Tibial nerve (tissue), 4 donors: ENCODE results near the gene MAN1A1. TPM values are rescaled to one million over a fixed set of nuclear protein-coding genes. Genes with fewer than 3 reads are reported as not detected.

Experiments used
- DNase-seq, 2 donors: peaks; one replicate each; pipeline ENCODE4 v3.0.0-alpha.2; 2019; ENCODE audit warnings: low spot score in 2 of 2
- H3K27ac ChIP-seq, 4 donors: fragments of 200-600 bp; sonication (generic) in 3 of 4; one replicate each; pipeline ENCODE4 v1.5.1; 2017 to 2019; ENCODE audit warnings: mild to moderate bottlenecking in 1 of 4
- H3K27me3 ChIP-seq, 2 donors: fragments of 200-600 bp; sonication (generic) in 1 of 2; one replicate each; pipeline versions ENCODE4 v1.5.1 to v1.6.0; 2017 to 2019
- H3K36me3 ChIP-seq, 3 donors: fragments of 200-600 bp; sonication (generic); one replicate each; pipeline ENCODE4 v1.5.1; 2018 to 2019
- H3K4me1 ChIP-seq, 4 donors: fragments of 200-600 bp; sonication (generic) in 3 of 4; one replicate each; pipeline ENCODE4 v1.5.1; 2017 to 2019
- H3K4me3 ChIP-seq, 4 donors: fragments of 200-600 bp; sonication (generic) in 3 of 4; one replicate each; pipeline ENCODE4 v1.5.1; 2017 to 2019; ENCODE audit warnings: mild to moderate bottlenecking in 1 of 4, moderate library complexity in 1 of 4
- H3K9me3 ChIP-seq, 4 donors: fragments of 200-600 bp; sonication (generic) in 3 of 4; one replicate each; pipeline ENCODE4 v1.5.1; 2017 to 2019
- CTCF ChIP-seq, 5 experiments: fragments of 200-600 bp in 3 of 5; fragments of 450-650 bp in 2 of 5; sonication (generic) in 3 of 5; IDR thresholded peaks; one replicate each; pipeline ENCODE4 v1.5.1; 2016 to 2019; ENCODE audit warnings: antibody characterized with exemption in 5 of 5, mild to moderate bottlenecking in 3 of 5, moderate library complexity in 2 of 5
- EP300 ChIP-seq, 2 donors: sonication (generic); formaldehyde crosslinking; IDR thresholded peaks; one replicate each; pipeline ENCODE4 v1.6.1; 2017; ENCODE audit warnings: antibody characterized with exemption in 2 of 2, mild to moderate bottlenecking in 1 of 2
- POLR2A ChIP-seq, 2 donors: fragments of 450-650 bp; IDR thresholded peaks; one replicate each; pipeline ENCODE4 v1.6.1; 2017; ENCODE audit warnings: antibody characterized with exemption in 2 of 2, mild to moderate bottlenecking in 2 of 2, moderate library complexity in 2 of 2
- WGBS, 2 donors: methylation state at CpG; one replicate each; pipeline ENCODE4 v1.1.5; 2018; 5-methylcytosine and 5-hydroxymethylcytosine counted together
- total RNA-seq, 4 donors: library from RNA; depleted of rRNA; stranded (reverse); fragments of >200 nt; gene quantifications; one replicate each; pipeline ENCODE4 v1.1.0, GENCODE V29; 2016

Gene MAN1A1
- total RNA-seq, 4 donors from 2014 or later: 118 to 287 (median 154) TPM

- Histone ChIP-seq H3K4me1 (no peaks in the 10 kb centered on the region), H3K27me3 (no peaks in the 10 kb centered on the region), H3K4me3 (no peak overlapping the region), H3K9me3 (no peaks in the 10 kb centered on the region), H3K36me3 (peaks cover 0 to 18% (median 0%) of the 10 kb centered on the region in 3 donors), H3K27ac (no peak overlapping the region)
- 94% methylated on average over 5 of the region's 5 CpGs for WGBS, 2 donors
- DNase-seq: no peak
- no peak for TF ChIP-seq EP300 (IDR thresholded peaks at IDR 0.05)
- no peak for TF ChIP-seq CTCF (IDR thresholded peaks at IDR 0.05)
- TF ChIP-seq POLR2A (IDR thresholded peaks at IDR 0.05): no peak
Observed at GRCh38 chr6:119322715-119323350, 26.7 kb downstream of the MAN1A1 start.

- H3K4me3 ChIP-seq: no peak overlapping the region
- H3K36me3 ChIP-seq: peaks cover 0 to 14% (median 0%) of the 10 kb centered on the region in 3 donors
- H3K4me1 ChIP-seq: no peaks in the 10 kb centered on the region
- H3K27me3 ChIP-seq: no peaks in the 10 kb centered on the region
- no peak for DNase-seq
- TF ChIP-seq CTCF (IDR thresholded peaks at IDR 0.05): no peak
- TF ChIP-seq EP300 (IDR thresholded peaks at IDR 0.05): no peak
- TF ChIP-seq POLR2A (IDR thresholded peaks at IDR 0.05): no peak
- no peak overlapping the region for H3K27ac ChIP-seq
- WGBS, 2 donors: 98 to 100% methylated on average over 2 of the region's 2 CpGs
- no peaks in the 10 kb centered on the region for H3K9me3 ChIP-seq
Observed at GRCh38 chr6:119322034-119322433, 27.5 kb downstream of the MAN1A1 start.

GRCh38 chr6:119319694-119320093 is 29.9 kb downstream of the MAN1A1 start:
- no peak for DNase-seq
- Histone ChIP-seq H3K27me3 (no peaks in the 10 kb centered on the region), H3K4me3 (no peak overlapping the region), H3K36me3 (no peaks in the 10 kb centered on the region), H3K27ac (no peak overlapping the region), H3K4me1 (peaks cover 0 to 8% (median 0%) of the 10 kb centered on the region in 4 donors), H3K9me3 (no peaks in the 10 kb centered on the region)
- 97% methylated on average over 2 of the region's 2 CpGs for WGBS, 2 donors
- TF ChIP-seq EP300 (IDR thresholded peaks at IDR 0.05) (no peak), POLR2A (IDR thresholded peaks at IDR 0.05) (no peak), CTCF (IDR thresholded peaks at IDR 0.05) (no peak)

GRCh38 chr6:119318730-119319129 is 30.8 kb downstream of the MAN1A1 start:
- no peak for DNase-seq
- peaks cover 0 to 16% (median 2%) of the 10 kb centered on the region in 4 donors for H3K4me1 ChIP-seq
- H3K27me3 ChIP-seq: no peaks in the 10 kb centered on the region
- H3K27ac ChIP-seq: no peak overlapping the region
- H3K9me3 ChIP-seq: no peaks in the 10 kb centered on the region
- no peaks in the 10 kb centered on the region for H3K36me3 ChIP-seq
- WGBS, 2 donors: 89 to 90% methylated on average over 1 of the region's 1 CpG
- TF ChIP-seq EP300 (IDR thresholded peaks at IDR 0.05) (no peak), POLR2A (IDR thresholded peaks at IDR 0.05) (no peak)
- H3K4me3 ChIP-seq: no peak overlapping the region

GRCh38 chr6:119318176-119318575 is 31.4 kb downstream of the MAN1A1 start:
- DNase-seq: no peak
- Histone ChIP-seq H3K27me3 (no peaks in the 10 kb centered on the region), H3K36me3 (no peaks in the 10 kb centered on the region), H3K4me1 (peaks cover 0 to 21% (median 5%) of the 10 kb centered on the region in 4 donors), H3K27ac (no peak overlapping the region), H3K9me3 (no peaks in the 10 kb centered on the region), H3K4me3 (no peak overlapping the region)
- 91 to 100% methylated on average over 1 of the region's 1 CpG for WGBS, 2 donors
- no peak for TF ChIP-seq CTCF (IDR thresholded peaks at IDR 0.05)
- TF ChIP-seq POLR2A (IDR thresholded peaks at IDR 0.05): no peak
- TF ChIP-seq EP300 (IDR thresholded peaks at IDR 0.05): no peak
